Common myeloid progenitor, CD34-positive (primary cell): ENCODE results near the gene GRAMD1C.
"Not testable (repeated sequence)": the region's sequence is repeated elsewhere in the genome, so short reads cannot be mapped to it uniquely, and the experiment has no call there.

Experiments used
- CTCF ChIA-PET: fragments of 350-600 bp; sonication (Branson Sonifier 250); formaldehyde crosslinking; loops from one replicate; lab custom pipeline; 2021; ENCODE audit warnings: antibody characterized with exemption; lab: Charles Lee
- POLR2A ChIA-PET: fragments of 350-600 bp; sonication (Branson Sonifier 250); formaldehyde crosslinking; loops from one replicate; lab custom pipeline; 2021; ENCODE audit warnings: antibody characterized with exemption; lab: Charles Lee
- DNase-seq, 3 donors: peaks; one replicate each; pipeline versions ENCODE4 v3.0.0 to v3.0.0-alpha.2; 2013
- H3K27ac ChIP-seq, 2 experiments: 1 replicate in 1 of 2; 2 replicates in 1 of 2; pipeline ENCODE4 v1.7.0; 2013; ENCODE audit warnings: inconsistent platforms in 2 of 2, low read length in 2 of 2, mild to moderate bottlenecking in 2 of 2, low read depth in 1 of 2, moderate library complexity in 1 of 2; ENCODE audit not compliant: severe bottlenecking in 2 of 2, insufficient read depth in 1 of 2, poor library complexity in 1 of 2
- H3K27me3 ChIP-seq, 5 experiments: replicated peaks in 2 of 5; 1 replicate in 3 of 5; 2 replicates in 2 of 5; pipeline versions ENCODE4 v1.6.1 to v1.7.0; 2013; ENCODE audit warnings: low read length in 4 of 5, mild to moderate bottlenecking in 2 of 5, moderate library complexity in 2 of 5, inconsistent platforms in 1 of 5; ENCODE audit not compliant: insufficient read depth in 5 of 5, control insufficient read depth in 4 of 5
- H3K36me3 ChIP-seq, 4 experiments: 1 replicate in 2 of 4; 2 replicates in 2 of 4; pipeline versions ENCODE4 v1.6.1 to v1.7.0; 2013; ENCODE audit warnings: low read length in 3 of 4, control low read depth in 1 of 4, mild to moderate bottlenecking in 1 of 4; ENCODE audit not compliant: control insufficient read depth in 4 of 4, insufficient read depth in 4 of 4
- H3K4me1 ChIP-seq, 4 experiments: 1 replicate in 3 of 4; 2 replicates in 1 of 4; pipeline versions ENCODE4 v1.6.1 to v1.7.1; 2013; ENCODE audit warnings: low read length in 3 of 4, mild to moderate bottlenecking in 3 of 4, control low read depth in 1 of 4, inconsistent platforms in 1 of 4, moderate library complexity in 1 of 4; ENCODE audit not compliant: control insufficient read depth in 4 of 4, insufficient read depth in 4 of 4; ENCODE audit errors: control extremely low read depth in 1 of 4
- H3K4me3 ChIP-seq, 7 experiments: 1 replicate in 4 of 7; 2 replicates in 3 of 7; pipeline versions ENCODE4 v1.5.1 to v1.7.0; 2013; ENCODE audit warnings: mild to moderate bottlenecking in 7 of 7, low read length in 6 of 7, moderate library complexity in 6 of 7, inconsistent platforms in 2 of 7, low read depth in 2 of 7, control low read depth in 1 of 7; ENCODE audit not compliant: insufficient read depth in 4 of 7, control insufficient read depth in 1 of 7; ENCODE audit errors: extremely low read depth in 1 of 7
- H3K9me3 ChIP-seq, 5 experiments: 1 replicate in 4 of 5; 2 replicates in 1 of 5; pipeline versions ENCODE4 v1.6.1 to v1.7.1; 2013; ENCODE audit warnings: low read length in 4 of 5, mild to moderate bottlenecking in 2 of 5, inconsistent platforms in 1 of 5, low read depth in 1 of 5, moderate library complexity in 1 of 5; ENCODE audit not compliant: control insufficient read depth in 4 of 5, insufficient read depth in 2 of 5; ENCODE audit errors: control extremely low read depth in 1 of 5
- WGBS: methylation state at CpG from one replicate; pipeline ENCODE4 v1.1.5; 2013; ENCODE audit not compliant: insufficient coverage; 5-methylcytosine and 5-hydroxymethylcytosine counted together

GRAMD1C gene

GRCh38 chr3:113849071-113849470 lies 10.5 kb downstream of the GRAMD1C start:
- H3K4me3 ChIP-seq, H3K4me1 ChIP-seq, DNase-seq, H3K27me3 ChIP-seq, POLR2A ChIA-PET, H3K27ac ChIP-seq, CTCF ChIA-PET, H3K36me3 ChIP-seq, H3K9me3 ChIP-seq: not testable (repeated sequence)
- 86% methylated on average over 1 of the region's 3 CpGs for WGBS

- H3K9me3 ChIP-seq, H3K27ac ChIP-seq, POLR2A ChIA-PET, H3K27me3 ChIP-seq, H3K36me3 ChIP-seq, H3K4me1 ChIP-seq, DNase-seq, H3K4me3 ChIP-seq: not testable (repeated sequence)
- no CpG with 5 or more reads among the region's 22 CpGs for WGBS
- CTCF ChIA-PET = interaction anchor here (0.6 kb wide), 1 partner anchor 25 kb away, joined by 3 read pairs; no protein-coding TSS in a partner anchor
These were observed 11.3 kb downstream of the GRAMD1C start for GRCh38 chr3:113849841-113850240.

- CTCF ChIA-PET, H3K9me3 ChIP-seq, H3K27me3 ChIP-seq, H3K27ac ChIP-seq, H3K36me3 ChIP-seq, H3K4me1 ChIP-seq, POLR2A ChIA-PET, DNase-seq, H3K4me3 ChIP-seq: not testable (repeated sequence)
- WGBS = 87% methylated on average over 5 of the region's 9 CpGs
These were observed 11.8 kb downstream of the GRAMD1C start for GRCh38 chr3:113850391-113850790.

GRCh38 chr3:113852506-113852905 lies 13.9 kb downstream of the GRAMD1C start:
- H3K4me3 ChIP-seq = no peak overlapping the region
- H3K36me3 ChIP-seq = no peaks in the 10 kb centered on the region
- no peaks in the 10 kb centered on the region for H3K27me3 ChIP-seq
- 100% methylated on average over 1 of the region's 3 CpGs for WGBS
- H3K27ac ChIP-seq = no peak overlapping the region
- no peaks in the 10 kb centered on the region for H3K9me3 ChIP-seq
- ChIA-PET CTCF (no interaction called here), POLR2A (no interaction called here)
- no peaks in the 10 kb centered on the region for H3K4me1 ChIP-seq
- no peak for DNase-seq

- no peak overlapping the region for H3K27ac ChIP-seq
- ChIA-PET POLR2A (no interaction called here), CTCF (no interaction called here)
- H3K36me3 ChIP-seq = peaks cover 0 to 3% (median 0%) of the 10 kb centered on the region in 4 experiments
- H3K4me1 ChIP-seq = no peaks in the 10 kb centered on the region
- WGBS = 50% methylated on average over 2 of the region's 4 CpGs
- H3K27me3 ChIP-seq = no peaks in the 10 kb centered on the region
- peaks cover 0 to 8% (median 0%) of the 10 kb centered on the region in 5 experiments for H3K9me3 ChIP-seq
- DNase-seq = no peak
- H3K4me3 ChIP-seq = no peak overlapping the region
These were observed 28.9 kb downstream of the GRAMD1C start for GRCh38 chr3:113867506-113867905.

GRCh38 chr3:113873293-113873692 lies 34.7 kb downstream of the GRAMD1C start:
- no peaks in the 10 kb centered on the region for H3K4me1 ChIP-seq
- H3K27ac ChIP-seq = no peak overlapping the region
- WGBS = 97% methylated on average over 6 of the region's 6 CpGs
- no peak for DNase-seq
- H3K9me3 ChIP-seq = peaks cover 0 to 5% (median 0%) of the 10 kb centered on the region in 5 experiments
- ChIA-PET POLR2A (no interaction called here), CTCF (no interaction called here)
- H3K36me3 ChIP-seq = peaks cover 0 to 3% (median 0%) of the 10 kb centered on the region in 4 experiments
- no peak overlapping the region for H3K4me3 ChIP-seq
- H3K27me3 ChIP-seq = no peaks in the 10 kb centered on the region

GRCh38 chr3:113873814-113874526 lies 35.4 kb downstream of the GRAMD1C start:
- H3K4me1 ChIP-seq = no peaks in the 10 kb centered on the region
- no CpG with 5 or more reads among the region's 4 CpGs for WGBS
- no peaks in the 10 kb centered on the region for H3K9me3 ChIP-seq
- peaks cover 0 to 3% (median 0%) of the 10 kb centered on the region in 4 experiments for H3K36me3 ChIP-seq
- DNase-seq = no peak
- CTCF ChIA-PET = no interaction called here
- H3K4me3 ChIP-seq = no peak overlapping the region
- H3K27me3 ChIP-seq = no peaks in the 10 kb centered on the region
- H3K27ac ChIP-seq = no peak overlapping the region
- POLR2A ChIA-PET = no interaction called here
